ENCODE data around the gene TRAM2. TPM values are rescaled to one million over a fixed set of nuclear protein-coding genes. Genes with fewer than 3 reads are reported as not detected.

Gene TRAM2
- total RNA-seq, 1 experiment from 2014 or later: 21.3 TPM

DNA sequence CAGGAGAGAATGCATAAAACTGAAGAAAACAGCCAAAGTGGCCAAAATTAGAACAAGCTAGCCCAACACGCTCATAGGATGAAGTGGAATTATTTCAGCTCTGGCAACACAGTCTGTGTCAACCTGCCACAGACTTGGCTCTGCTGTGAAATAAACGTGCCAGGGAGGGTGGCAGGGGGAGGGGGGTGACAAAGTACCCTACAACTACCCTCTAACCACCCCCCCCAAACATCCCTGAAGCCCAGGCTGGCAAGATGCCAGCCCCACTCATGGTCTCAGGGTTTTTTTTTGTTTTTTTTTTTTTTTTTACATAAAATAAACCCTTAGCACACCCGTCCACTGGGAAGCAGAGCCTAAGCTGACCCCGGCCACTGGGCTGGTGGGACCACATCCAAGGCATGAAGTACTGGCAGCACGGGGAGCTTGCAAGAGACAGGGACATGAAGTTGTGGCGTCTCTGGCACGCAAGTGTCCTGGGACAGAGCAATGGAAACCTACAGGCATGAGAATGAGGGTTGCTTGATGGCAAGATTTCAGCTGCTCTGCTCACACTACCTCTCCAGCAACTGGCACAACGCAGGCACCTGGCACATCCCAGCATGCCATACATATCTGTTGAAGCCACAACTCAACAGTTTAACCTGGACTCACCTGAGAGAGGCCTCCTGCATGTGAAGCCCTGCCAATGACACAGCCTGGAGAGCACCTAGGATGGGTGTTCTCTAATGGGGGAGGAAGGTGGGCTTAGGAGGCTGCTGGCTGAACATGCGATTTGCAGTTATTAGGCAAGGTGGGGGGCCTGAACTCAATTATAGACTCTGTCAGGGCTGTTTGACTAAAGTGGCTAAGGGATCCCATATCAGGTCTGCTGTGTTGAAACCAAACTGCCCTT, 76.4 kb downstream of the TRAM2 start:
- H3K36me3 ChIP-seq (ENCODE audit: control insufficient read depth in 1 of 2, insufficient read depth in 2 of 2, low read length in 2 of 2): peaks cover 3 to 8% of the 10 kb centered on the region in 2 experiments; a peak in 2 of 4 replicates
- H3K4me3 ChIP-seq (replicated peaks in 1 of 2; ENCODE audit: low read depth in 1 of 2, low read length in 2 of 2): no peak overlapping the region
- no TSS peak for BruUV-seq (replicated peaks)
- CTCF ChIA-PET: no interaction called here
- POLR2A ChIA-PET: no interaction called here
- H2AFZ ChIP-seq (ENCODE audit: low read depth, low read length, poor library complexity, severe bottlenecking): no peak overlapping the region
- H3K27me3 ChIP-seq (ENCODE audit: insufficient read depth, low read length): no peaks in the 10 kb centered on the region
- ATAC-seq (no peak), DNase-seq (ENCODE audit: low read depth, low spot score) (no peak)
- no peaks in the 10 kb centered on the region for H3K9me2 ChIP-seq (ENCODE audit: insufficient read depth)
- RAD21 ChIA-PET (ENCODE audit: low non-redundant PET in 1 of 2, low total read pairs in 2 of 2, uncharacterized antibody in 2 of 2, unreplicated experiment in 2 of 2): no interaction called here
- intact Hi-C loops (cut with micrococcal nuclease): loop anchor here (5.0 kb wide), 1 partner anchor 162 kb away; no protein-coding TSS in a partner anchor
- TF ChIP-seq POLR2A (IDR thresholded peaks at IDR 0.05; ENCODE audit: borderline replicate concordance, extremely low read depth, insufficient read depth, insufficient read length): no peak
- no peak for TF ChIP-seq YY1 (IDR thresholded peaks at IDR 0.05; ENCODE audit: extremely low read depth, insufficient replicate concordance, low read depth, low read length)
- H3K9me3 ChIP-seq (ENCODE audit: control insufficient read depth in 1 of 2, insufficient read depth in 1 of 2, low read depth in 1 of 2, low read length in 2 of 2): no peaks in the 10 kb centered on the region
- no peaks in the 10 kb centered on the region for H4K20me1 ChIP-seq (ENCODE audit: insufficient read depth)
- peaks cover 24 to 32% of the 10 kb centered on the region in 2 experiments for H3K4me1 ChIP-seq (ENCODE audit: control insufficient read depth in 1 of 2, insufficient read depth in 2 of 2, low read length in 2 of 2)
- no peak overlapping the region for H3K9ac ChIP-seq (ENCODE audit: low read length)
- H3K27ac ChIP-seq (ENCODE audit: low read depth, low read length): no peak overlapping the region
- no peaks in the 10 kb centered on the region for H3K79me2 ChIP-seq (ENCODE audit: insufficient read depth, low read length)
- H3K4me2 ChIP-seq (ENCODE audit: low read length): no peak overlapping the region

DNA sequence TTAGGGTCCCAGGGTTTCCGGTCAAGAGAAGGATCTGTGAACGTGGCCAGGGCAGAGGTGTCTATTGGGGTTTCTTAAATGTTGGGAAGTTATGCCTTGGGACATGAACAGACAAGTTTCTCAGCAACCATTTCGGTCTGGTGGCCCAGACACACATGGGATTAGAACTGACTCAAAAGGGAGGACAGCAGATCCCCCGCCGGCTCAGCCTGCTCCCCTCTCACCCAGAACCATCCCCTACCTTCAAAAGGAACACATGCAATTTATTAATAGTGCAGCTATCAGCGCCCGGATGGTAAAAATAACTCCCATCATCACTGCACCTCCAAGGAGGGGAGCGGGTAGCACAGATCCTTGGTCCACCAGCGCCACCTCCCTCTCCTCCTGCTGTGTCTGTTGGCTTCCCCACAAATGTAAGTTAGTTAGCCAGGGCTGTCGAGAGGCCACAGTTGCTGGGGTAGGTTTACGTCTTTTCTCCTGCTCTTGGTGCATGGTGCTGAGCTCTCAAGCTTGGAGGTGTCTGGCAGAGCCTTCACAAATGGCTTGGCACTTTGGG, 77.1 kb downstream of the TRAM2 start:
- DNase-seq (ENCODE audit: low read depth, low spot score) (no peak), ATAC-seq (no peak)
- CTCF ChIA-PET: no interaction called here
- peaks cover 3 to 8% of the 10 kb centered on the region in 2 experiments; a peak in 2 of 4 replicates for H3K36me3 ChIP-seq (ENCODE audit: control insufficient read depth in 1 of 2, insufficient read depth in 2 of 2, low read length in 2 of 2)
- no TSS peak for BruUV-seq (replicated peaks)
- H3K9ac ChIP-seq (ENCODE audit: low read length): no peak overlapping the region
- intact Hi-C loops (cut with micrococcal nuclease): loop anchor here (5.0 kb wide), 1 partner anchor 163 kb away; no protein-coding TSS in a partner anchor
- no peaks in the 10 kb centered on the region for H3K9me2 ChIP-seq (ENCODE audit: insufficient read depth)
- no peak overlapping the region for H3K4me2 ChIP-seq (ENCODE audit: low read length)
- no peaks in the 10 kb centered on the region for H3K9me3 ChIP-seq (ENCODE audit: control insufficient read depth in 1 of 2, insufficient read depth in 1 of 2, low read depth in 1 of 2, low read length in 2 of 2)
- H3K4me3 ChIP-seq (replicated peaks in 1 of 2; ENCODE audit: low read depth in 1 of 2, low read length in 2 of 2): no peak overlapping the region
- no peaks in the 10 kb centered on the region for H4K20me1 ChIP-seq (ENCODE audit: insufficient read depth)
- POLR2A ChIA-PET: no interaction called here
- RAD21 ChIA-PET (ENCODE audit: low non-redundant PET in 1 of 2, low total read pairs in 2 of 2, uncharacterized antibody in 2 of 2, unreplicated experiment in 2 of 2): no interaction called here
- H3K27me3 ChIP-seq (ENCODE audit: insufficient read depth, low read length): no peaks in the 10 kb centered on the region
- H3K4me1 ChIP-seq (ENCODE audit: control insufficient read depth in 1 of 2, insufficient read depth in 2 of 2, low read length in 2 of 2): peaks cover 17 to 25% of the 10 kb centered on the region in 2 experiments
- H2AFZ ChIP-seq (ENCODE audit: low read depth, low read length, poor library complexity, severe bottlenecking): no peak overlapping the region
- H3K79me2 ChIP-seq (ENCODE audit: insufficient read depth, low read length): no peaks in the 10 kb centered on the region
- H3K27ac ChIP-seq (ENCODE audit: low read depth, low read length): no peak overlapping the region
- TF ChIP-seq, protein P1, sequence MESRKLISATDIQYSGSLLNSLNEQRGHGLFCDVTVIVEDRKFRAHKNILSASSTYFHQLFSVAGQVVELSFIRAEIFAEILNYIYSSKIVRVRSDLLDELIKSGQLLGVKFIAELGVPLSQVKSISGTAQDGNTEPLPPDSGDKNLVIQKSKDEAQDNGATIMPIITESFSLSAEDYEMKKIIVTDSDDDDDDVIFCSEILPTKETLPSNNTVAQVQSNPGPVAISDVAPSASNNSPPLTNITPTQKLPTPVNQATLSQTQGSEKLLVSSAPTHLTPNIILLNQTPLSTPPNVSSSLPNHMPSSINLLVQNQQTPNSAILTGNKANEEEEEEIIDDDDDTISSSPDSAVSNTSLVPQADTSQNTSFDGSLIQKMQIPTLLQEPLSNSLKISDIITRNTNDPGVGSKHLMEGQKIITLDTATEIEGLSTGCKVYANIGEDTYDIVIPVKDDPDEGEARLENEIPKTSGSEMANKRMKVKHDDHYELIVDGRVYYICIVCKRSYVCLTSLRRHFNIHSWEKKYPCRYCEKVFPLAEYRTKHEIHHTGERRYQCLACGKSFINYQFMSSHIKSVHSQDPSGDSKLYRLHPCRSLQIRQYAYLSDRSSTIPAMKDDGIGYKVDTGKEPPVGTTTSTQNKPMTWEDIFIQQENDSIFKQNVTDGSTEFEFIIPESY (IDR thresholded peaks at IDR 0.05; ENCODE audit: extremely low read depth, insufficient replicate concordance, low read length): no peak
- TF ChIP-seq, protein P2, sequence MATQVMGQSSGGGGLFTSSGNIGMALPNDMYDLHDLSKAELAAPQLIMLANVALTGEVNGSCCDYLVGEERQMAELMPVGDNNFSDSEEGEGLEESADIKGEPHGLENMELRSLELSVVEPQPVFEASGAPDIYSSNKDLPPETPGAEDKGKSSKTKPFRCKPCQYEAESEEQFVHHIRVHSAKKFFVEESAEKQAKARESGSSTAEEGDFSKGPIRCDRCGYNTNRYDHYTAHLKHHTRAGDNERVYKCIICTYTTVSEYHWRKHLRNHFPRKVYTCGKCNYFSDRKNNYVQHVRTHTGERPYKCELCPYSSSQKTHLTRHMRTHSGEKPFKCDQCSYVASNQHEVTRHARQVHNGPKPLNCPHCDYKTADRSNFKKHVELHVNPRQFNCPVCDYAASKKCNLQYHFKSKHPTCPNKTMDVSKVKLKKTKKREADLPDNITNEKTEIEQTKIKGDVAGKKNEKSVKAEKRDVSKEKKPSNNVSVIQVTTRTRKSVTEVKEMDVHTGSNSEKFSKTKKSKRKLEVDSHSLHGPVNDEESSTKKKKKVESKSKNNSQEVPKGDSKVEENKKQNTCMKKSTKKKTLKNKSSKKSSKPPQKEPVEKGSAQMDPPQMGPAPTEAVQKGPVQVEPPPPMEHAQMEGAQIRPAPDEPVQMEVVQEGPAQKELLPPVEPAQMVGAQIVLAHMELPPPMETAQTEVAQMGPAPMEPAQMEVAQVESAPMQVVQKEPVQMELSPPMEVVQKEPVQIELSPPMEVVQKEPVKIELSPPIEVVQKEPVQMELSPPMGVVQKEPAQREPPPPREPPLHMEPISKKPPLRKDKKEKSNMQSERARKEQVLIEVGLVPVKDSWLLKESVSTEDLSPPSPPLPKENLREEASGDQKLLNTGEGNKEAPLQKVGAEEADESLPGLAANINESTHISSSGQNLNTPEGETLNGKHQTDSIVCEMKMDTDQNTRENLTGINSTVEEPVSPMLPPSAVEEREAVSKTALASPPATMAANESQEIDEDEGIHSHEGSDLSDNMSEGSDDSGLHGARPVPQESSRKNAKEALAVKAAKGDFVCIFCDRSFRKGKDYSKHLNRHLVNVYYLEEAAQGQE (IDR thresholded peaks at IDR 0.05; ENCODE audit: low read depth): no peak
- TF ChIP-seq JUND (IDR thresholded peaks at IDR 0.05): no peak
- no peak for TF ChIP-seq ZFX (IDR thresholded peaks at IDR 0.05)
- TF ChIP-seq EGR1 (IDR thresholded peaks at IDR 0.05; ENCODE audit: low read depth): no peak
- no peak for TF ChIP-seq POLR2A (IDR thresholded peaks at IDR 0.05; ENCODE audit: borderline replicate concordance, extremely low read depth, insufficient read depth, insufficient read length)
- no peak for TF ChIP-seq YY1 (IDR thresholded peaks at IDR 0.05; ENCODE audit: extremely low read depth, insufficient replicate concordance, low read depth, low read length)
- no peak for TF ChIP-seq ZNF274 (IDR thresholded peaks at IDR 0.05; ENCODE audit: low read depth, low read length)
- TF ChIP-seq POLR2AphosphoS5 (IDR thresholded peaks at IDR 0.05; ENCODE audit: low read depth, low read length): no peak
